Skeletal muscle cell (primary cell): ENCODE data around the gene MGAT5B.

Experiments used
- DNase-seq: peaks from one replicate; pipeline ENCODE4 v3.0.0-alpha.2; 2010; ENCODE audit warnings: low read depth
- H3K4me3 ChIP-seq: 2 replicates; pipeline ENCODE4 v1.5.1; 2011; ENCODE audit warnings: low read depth, mild to moderate bottlenecking, control low read depth, low read length, moderate library complexity

The MGAT5B gene

DNA sequence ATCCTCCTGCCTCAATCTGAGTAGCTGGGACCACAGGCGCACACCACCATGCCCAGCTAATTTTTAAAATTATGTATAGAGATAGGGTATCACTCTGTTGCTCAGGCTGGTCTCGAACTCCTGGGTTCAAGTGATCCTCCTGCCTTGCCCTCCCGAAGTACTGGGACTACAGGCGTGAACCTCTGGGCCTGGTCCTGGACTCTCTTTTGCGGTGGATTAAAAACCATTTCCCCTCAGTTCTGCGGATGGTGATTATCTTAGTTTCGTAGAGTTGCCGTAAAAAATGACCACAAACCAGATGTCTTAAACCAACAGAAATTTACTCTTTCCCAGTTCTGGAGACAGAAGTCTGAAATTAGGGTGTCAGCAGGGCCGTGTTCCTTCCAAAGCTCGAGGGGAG, 28.8 kb downstream of the MGAT5B start:
- no peak overlapping the region for H3K4me3 ChIP-seq

DNA sequence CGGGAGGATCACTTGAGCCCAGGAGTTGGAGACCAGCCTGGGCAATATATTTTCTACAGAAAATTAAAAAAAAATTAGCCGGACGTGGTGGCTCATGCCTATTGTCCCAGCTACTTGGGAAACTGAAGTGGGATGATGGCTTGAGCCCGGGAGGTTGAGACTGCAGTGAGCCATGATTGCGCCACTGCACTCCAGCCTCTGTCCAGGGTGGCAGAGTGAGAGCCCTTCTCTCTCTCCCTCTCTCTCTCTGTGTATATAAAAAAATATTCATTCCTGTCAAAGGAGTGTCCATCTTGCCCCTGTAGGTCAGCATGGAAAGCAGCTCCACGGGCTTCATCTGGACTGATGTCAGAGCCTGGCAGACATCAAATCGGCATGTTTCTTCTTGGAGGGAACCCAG, 31.2 kb downstream of the MGAT5B start:
- no peak for DNase-seq
- no peak overlapping the region for H3K4me3 ChIP-seq

More for the DNA sequence above, 28.8 kb downstream of the MGAT5B start:
- DNase-seq = no peak

DNA sequence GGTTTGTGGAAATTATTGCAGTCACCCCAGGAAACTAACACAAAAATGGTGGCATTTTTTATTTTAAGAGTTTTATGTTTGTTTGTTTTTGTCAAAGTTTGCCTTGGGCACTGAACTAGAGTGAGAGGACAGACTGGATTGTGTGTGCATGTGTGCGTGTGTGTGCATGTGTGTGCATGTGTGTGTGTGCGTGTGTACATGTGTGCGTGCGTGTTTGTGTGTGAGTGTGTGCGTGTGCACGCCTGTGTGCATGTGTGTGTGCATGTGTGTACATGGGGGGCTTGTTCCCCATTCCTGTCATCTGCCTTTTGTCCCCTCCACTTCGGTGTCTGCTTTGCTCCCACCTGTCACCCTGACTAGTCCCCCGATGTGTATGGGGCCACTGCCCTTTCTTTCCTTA, 32.5 kb downstream of the MGAT5B start:
- DNase-seq = no peak
- H3K4me3 ChIP-seq = no peak overlapping the region

DNA sequence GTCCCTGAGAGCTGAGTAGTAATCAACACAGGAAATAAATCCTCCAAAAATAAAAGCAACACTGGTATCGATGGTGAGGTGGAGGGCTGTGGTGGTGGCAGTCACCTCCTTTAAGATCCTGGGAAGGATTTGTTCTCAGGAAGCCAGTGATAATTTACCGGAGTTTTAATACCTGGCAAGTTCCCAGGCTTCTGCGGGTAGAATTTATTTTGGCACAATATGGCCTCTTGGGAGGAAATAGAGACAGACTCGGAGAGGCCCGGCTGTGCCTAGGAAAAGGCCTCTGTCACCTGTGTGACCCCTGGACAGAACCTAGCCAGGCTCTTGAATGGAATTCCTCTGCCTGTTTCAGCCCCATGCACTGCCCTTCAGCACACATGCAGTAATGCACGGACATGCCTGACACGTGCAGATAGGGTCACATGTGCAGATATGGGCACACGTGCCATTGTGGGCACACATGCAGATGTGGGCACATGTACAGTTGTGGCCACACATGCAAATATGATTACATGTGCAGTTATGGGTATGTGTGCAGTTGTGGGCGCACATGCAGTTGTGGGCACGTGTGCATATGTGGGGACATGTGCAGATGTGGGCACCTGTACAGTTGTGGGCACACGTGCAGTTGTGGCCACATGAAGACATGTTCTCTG, 33.5 kb downstream of the MGAT5B start:
- H3K4me3 ChIP-seq = no peak overlapping the region
- DNase-seq = no peak

DNA sequence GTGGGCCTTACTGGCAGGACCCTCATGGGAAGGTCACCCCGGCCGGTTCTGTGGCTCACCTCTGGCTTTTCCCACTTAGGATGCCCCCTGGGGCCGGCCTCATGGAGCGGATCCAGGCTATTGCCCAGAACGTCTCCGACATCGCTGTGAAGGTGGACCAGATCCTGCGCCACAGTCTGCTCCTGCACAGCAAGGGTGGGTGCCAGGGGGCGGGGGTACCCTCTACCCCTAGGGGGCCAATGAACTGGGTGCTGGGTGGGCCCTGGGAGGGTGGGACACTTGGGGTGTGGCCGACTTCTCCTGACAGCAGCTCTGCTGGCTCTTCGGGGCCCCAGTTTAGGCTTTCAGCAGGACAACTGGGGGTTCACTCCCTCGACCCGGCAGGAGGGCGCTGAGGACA, 34.3 kb downstream of the MGAT5B start:
- no peak overlapping the region for H3K4me3 ChIP-seq
- no peak for DNase-seq

DNA sequence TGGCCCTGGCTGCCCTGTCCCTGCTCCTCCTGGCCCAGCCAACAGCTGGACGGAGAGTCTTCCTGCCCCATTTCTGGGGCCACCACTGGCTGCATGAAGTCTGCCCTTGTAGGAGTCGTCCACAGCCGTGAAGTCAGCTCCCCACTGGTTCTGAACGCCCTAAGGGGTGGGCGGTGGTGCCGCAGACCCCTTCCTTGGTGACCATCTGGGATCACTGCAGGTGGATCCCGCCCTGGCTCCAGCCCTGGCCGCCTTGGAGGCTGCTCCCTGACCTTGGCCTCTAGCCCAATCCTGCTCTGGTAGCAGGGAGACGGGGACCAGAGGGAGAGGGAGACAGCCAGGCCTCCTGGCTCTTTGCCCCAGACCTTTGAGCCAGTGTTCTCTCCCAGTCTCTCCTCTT, 35.4 kb downstream of the MGAT5B start:
- DNase-seq = no peak
- no peak overlapping the region for H3K4me3 ChIP-seq

DNA sequence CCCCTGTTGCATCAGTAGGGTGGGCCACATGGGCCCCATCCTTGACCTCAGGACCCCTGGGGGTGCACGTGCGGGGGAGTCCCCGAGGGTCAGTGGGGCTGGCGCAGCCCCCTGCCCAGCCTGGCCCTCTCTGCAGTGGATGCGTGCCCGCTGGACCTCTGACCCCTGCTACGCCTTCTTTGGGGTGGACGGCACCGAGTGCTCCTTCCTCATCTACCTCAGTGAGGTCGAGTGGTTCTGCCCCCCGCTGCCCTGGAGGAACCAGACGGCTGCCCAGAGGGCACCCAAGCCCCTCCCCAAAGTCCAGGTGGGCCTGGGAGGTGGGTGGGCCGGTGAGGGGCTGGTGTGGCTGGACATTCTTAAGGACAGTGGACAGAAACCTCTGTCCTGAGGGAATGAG, 35.9 kb downstream of the MGAT5B start:
- H3K4me3 ChIP-seq = no peak overlapping the region
- no peak for DNase-seq

DNA sequence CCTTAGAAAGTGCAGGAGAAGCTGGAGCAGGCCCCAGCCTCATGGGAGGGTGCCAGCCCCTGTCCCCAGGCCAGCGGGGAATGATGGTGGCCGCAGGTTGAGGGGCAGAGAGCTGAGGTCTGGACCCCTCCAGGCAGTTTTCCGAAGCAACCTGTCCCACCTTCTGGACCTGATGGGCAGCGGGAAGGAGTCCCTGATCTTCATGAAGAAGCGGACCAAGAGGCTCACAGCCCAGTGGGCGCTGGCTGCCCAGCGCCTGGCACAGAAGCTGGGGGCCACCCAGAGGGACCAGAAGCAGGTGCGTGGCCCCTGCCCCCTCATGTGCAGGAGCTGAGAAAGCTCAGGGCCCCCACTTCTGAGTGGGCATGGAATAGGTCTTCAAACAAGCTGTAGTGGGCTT, 36.8 kb downstream of the MGAT5B start:
- no peak for DNase-seq
- no peak overlapping the region for H3K4me3 ChIP-seq

DNA sequence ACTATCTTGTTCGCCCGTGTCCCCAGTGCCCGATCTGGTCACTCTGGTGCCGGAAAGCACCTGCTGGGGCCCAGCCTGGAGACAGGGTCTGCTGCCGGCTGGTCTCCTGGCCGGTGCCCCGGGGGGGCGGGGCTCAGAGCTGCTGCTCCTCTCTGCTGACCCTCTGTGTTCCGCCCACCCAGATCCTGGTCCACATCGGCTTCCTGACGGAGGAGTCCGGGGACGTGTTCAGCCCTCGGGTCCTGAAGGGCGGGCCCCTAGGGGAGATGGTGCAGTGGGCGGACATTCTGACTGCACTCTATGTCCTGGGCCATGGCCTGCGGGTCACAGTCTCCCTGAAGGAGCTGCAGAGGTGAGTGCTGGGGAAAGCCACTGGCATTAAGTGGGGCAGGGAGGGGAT, 37.6 kb downstream of the MGAT5B start:
- H3K4me3 ChIP-seq = no peak overlapping the region

DNA sequence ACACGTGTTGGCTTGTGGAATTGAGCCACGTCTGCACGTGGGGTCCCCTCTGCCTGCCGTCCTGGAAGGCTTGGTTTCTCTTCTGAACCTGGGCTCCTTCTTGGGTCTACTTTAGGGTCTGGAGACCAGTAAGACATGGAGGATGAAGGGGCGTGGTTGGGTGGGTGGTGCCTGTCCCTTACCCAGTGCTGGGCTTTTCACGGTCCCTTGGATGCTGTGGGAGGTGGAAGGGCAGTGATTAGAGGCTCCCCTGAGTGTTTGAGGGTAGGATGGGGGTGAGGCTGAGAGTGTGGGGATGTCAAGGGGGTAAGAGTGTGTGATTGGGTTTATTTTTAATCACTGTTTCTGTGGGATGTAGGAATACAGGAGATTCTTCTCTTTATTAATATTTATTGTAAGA, 38.3 kb downstream of the MGAT5B start:
- H3K4me3 ChIP-seq = no peak overlapping the region
- DNase-seq = no peak

More for the DNA sequence above, 37.6 kb downstream of the MGAT5B start:
- DNase-seq = no peak

DNA sequence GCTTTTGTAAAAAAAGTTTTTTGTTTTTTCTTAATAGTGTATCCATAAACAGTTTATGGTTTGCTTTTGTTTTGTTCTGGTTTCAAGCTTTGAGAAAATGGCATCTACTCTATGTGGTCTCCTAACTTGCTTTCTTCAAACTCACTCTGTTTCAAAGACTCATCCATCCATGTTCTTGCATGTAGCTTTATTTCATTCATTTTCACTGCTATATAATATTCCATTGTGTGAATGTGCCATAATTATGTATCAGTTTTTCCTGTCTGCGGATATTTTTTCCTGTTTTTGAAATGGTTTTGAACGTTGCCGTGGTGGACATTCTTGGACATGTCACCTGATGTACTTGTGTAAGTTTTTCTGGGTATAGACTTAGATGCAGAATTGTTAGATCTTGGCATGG, 39.1 kb downstream of the MGAT5B start:
- DNase-seq = no peak
- H3K4me3 ChIP-seq = no peak overlapping the region

DNA sequence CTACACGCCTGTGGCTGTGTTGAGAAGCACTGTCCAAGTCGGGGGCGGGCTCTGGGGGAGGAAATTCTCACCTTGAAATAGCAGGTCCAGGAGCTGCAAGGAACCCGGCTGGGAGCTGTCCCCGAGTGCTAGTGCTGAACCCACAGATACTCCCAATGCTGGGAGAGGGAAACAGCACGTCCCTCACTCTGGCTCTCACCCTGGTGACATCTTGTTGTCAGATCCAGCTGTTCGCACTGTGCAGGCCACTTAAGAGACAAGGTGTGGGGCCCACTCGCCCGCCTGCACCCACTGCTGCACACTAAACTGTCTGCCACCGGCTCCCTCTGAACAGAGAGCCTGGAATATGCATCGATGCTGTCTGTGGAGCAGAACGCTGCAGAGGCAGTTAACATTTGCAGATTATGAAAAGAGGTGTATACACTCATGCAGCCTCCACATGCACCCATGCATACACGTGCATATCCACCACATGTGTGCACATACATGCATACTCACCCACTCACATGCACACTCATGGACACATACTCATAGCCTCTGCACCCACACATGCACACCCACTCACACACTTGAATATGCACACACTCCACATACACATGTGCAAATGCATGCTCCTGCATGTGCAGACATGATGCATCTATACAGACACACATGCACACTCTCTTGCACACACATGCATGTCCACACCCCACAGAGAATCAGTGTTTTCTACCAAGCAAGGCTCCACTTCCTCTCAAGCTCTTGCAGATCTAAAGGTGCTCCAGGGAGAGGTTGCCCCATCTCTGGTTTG, 42.0 kb downstream of the MGAT5B start:
- DNase-seq = no peak
- no peak overlapping the region for H3K4me3 ChIP-seq

DNA sequence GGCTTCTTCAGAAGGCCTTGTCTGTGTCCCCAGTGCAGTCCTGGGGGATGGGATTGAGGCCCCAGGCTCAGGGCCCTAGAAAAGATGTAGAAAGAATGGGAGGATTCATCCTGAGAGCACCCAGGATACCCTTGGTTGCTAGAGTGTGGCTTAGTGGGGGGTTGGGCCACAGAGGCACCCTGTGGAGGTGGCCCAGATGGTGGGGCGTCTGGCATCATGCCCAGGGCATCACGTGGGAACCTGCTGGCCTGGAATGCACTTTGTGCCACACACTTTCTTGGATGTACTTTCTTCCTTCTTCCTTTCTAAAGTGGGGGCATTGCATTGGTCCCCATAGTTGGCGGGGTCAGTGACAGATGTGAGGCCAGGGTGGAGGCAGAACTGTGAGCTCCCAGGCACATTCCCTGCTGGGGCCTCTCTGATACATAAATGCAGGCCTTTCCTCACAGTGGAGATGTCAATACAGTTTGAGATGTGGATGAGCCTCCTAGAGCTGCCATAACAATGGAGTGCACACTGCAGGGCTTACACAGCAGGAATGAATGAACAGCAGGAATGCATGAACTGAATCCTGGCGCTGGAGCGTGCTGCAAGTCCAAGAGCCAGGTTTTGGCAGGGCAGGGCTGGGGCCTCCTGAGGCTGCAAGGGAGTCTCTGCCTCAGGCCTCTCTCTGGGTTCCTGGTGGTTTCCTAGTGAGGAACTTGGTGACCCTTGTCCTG, 43.3 kb downstream of the MGAT5B start:
- H3K4me3 ChIP-seq = no peak overlapping the region
- no peak for DNase-seq

DNA sequence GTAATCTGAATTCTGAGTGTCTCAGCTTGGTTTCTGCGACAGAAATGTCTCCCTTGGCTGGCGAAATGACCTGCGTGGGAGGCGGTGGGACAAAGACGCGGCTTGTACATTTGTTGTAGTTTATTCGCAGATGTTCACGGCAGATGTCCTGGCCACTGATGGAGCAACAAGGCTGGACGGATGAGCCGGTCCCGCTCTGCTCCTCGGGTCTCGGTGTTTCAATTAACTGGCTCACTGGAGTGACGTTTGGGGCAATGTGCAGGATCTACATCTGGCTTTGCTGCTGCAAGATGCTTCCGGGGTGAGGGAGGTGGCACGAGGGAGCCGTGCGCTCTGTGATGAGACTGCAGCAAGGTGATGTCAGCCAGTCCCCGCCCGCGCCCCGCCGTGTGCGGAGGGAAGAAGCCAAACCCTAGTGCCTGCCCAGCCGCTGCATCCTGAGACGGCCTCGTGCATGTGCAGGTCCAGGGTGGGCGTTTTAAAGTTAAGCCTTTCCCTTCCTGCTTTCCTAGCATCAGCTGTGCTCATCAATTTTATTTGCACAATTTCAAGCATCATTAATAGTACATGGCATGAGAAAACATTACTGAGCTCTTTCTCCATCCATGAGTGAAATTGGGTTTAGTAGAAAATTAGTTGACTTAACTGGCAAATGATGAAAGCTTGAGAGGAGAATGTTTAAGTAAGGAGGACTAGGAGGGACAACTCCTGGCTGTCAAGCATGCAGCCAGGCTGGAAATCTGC, 44.4 kb downstream of the MGAT5B start:
- H3K4me3 ChIP-seq = no peak overlapping the region
- DNase-seq = no peak

DNA sequence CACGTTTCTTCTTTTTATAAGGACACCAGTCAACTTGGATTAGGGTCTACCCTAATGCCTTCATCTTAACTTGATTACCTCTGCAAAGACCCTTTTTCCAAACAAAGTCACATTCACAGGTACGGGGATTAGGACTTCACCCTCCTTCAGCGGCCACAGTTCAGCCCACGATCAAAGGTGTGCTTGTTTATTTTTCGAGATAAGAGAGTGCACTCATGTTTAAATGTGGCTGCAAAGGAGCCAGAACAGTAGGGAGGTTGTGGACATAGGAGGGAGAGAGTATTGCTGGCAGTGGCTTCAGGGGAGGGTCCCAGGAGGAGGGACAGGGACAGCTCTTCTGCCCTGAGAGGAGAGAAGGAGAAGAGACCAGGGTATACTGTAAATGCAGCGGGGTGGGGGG, 46.7 kb downstream of the MGAT5B start:
- no peak for DNase-seq

DNA sequence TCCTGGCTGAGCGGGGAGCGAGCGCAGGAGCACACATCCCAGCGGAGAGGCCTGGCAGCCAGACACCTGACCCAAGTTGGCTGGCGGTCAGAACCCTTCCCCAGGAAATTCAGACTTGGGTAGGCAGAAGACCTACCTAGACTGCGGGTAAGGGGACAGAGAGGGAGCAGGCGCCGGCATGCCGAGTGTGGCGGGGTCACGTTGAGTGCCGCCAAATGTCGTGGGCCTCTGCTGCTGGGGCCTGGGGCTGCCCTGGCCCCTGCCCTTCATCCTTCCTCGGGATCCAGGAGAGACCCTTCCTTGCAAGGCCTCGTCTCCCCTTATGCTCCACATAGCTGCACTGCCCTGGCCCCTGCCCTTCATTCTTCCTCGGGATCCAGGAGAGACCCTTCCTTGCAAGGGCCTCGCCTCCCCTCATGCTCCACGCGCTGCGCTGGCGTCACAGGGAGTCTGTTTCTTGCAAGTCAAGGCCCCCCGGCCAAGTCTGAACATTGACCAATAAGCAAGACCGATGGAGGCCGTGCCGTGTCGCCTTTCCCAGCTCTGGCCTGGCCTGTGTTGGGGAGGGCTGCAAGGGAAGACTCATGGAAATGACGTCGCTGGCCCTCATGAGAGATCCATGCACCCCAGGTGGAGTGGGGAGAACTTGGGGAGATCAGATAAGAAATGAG, 47.8 kb downstream of the MGAT5B start:
- DNase-seq = no peak
- no peak overlapping the region for H3K4me3 ChIP-seq

More for the DNA sequence above, 46.7 kb downstream of the MGAT5B start:
- H3K4me3 ChIP-seq = no peak overlapping the region

DNA sequence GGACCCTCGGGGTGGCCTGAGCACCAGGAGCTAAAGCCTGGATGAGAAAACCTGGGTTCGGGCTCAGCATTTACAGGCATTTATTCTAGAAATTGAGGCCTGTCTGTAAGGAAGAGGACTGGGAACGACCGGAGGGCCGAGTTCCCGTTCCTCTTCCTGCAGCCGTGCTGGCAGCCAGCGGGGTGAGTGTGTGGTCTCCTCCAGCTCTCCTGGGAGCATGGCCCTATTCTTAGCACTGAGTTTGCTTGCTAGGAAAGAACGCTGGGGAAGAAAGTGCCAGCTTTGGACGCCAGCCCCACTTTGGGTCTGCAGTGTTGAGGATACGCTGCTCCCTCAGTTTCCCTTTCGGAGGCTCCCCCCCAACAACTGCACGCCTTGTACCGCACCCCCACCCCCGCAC, 49.6 kb downstream of the MGAT5B start:
- no peak for DNase-seq

DNA sequence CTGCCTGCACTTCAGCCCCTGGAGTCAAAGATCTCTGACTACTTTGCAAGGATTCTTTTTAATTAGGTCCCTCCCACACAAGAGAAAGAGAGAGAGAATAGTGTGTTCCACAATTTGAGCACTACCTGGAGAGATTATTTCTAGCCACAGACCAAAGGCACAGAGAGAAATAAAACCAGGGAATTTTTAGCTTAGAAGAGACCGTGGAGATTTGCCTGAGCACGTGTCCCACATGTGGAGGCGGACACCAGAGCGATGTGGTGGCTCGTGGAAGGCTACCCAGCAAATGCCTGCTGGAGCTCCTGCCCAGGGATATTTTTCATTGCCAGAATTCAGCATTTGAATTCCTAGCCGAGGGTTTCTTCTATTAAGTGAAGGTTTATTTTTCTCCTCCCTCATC, 50.6 kb downstream of the MGAT5B start:
- DNase-seq = no peak
- no peak overlapping the region for H3K4me3 ChIP-seq

More for the DNA sequence above, 49.6 kb downstream of the MGAT5B start:
- no peak overlapping the region for H3K4me3 ChIP-seq

DNA sequence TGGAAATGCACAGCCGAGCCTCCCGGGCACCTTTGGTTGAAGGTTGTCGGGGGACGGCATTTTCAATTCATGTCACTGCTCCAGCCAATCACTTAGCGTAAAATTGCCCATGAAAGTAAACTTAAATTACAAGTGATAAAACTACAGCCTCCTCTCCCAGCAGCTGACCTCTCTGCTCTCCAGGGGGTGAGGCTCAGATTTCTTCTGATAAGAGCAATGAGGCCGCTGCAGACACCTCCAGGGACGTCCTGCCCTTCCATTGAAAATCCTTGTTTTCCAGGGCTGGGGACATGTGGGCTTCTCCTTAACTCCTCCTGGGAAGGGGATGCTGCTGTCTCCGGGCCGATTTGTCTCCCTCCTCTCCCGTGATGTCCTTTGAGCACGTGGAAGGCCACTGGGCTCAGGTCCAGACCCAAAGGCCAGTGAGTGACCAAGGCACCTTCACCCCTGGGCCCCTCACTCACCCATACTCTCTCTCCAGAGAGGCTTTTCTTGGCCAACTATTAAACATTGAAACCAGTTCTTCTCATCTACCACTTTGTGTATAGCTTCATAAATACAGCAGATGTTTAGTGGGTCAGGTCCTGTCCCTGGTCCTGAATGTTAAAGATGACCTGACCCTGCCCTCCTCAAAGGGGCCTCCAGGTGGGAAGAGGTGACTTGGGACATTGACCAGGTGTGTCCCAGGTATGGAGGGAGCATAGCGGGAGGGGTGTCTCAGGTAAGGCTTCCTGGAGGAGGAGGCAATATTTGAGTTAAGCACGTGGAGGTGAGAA, 52.3 kb downstream of the MGAT5B start:
- DNase-seq = no peak
- no peak overlapping the region for H3K4me3 ChIP-seq
